OCI-LY7 (cell line): ENCODE measurements around the gene CHRNG. TPM values are rescaled to one million over a fixed set of nuclear protein-coding genes. Genes with fewer than 3 reads are reported as not detected.

Experiments used
- BruUV-seq: library from RNA; stranded (reverse); fragments of 400-500 nt; replicated peaks from 2 replicates; lab custom pipeline; 2021; lab: Mats Ljungman, UMichigan
- CTCF ChIA-PET: fragments of 300-600 bp; sonication (Branson Sonifier 250); formaldehyde crosslinking; loops from one replicate; lab custom pipeline; 2022; ENCODE audit warnings: antibody characterized with exemption; ENCODE audit not compliant: unreplicated experiment; lab: Charles Lee
- POLR2A ChIA-PET: fragments of 300-600 bp; sonication (Branson Sonifier 250); formaldehyde crosslinking; loops from one replicate; lab custom pipeline; 2022; ENCODE audit warnings: antibody characterized with exemption; lab: Charles Lee
- DNase-seq: peaks from one replicate; pipeline ENCODE4 v3.0.0-alpha.2; 2015; ENCODE audit warnings: low spot score
- H2AFZ ChIP-seq: fragments of 200-600 bp; sonication (generic), shearing (Covaris generic); 2 replicates; pipeline ENCODE4 v1.6.1; 2014; ENCODE audit warnings: mild to moderate bottlenecking, antibody characterized with exemption, low read length, moderate library complexity
- H3K27ac ChIP-seq: fragments of 200-600 bp; sonication (generic); 2 replicates; pipeline ENCODE4 v1.5.1; 2014; ENCODE audit warnings: mixed run types, low read depth, mild to moderate bottlenecking, moderate library complexity, low read length, inconsistent platforms; ENCODE audit not compliant: poor library complexity, severe bottlenecking
- H3K36me3 ChIP-seq: fragments of 200-600 bp; sonication (generic); 2 replicates; pipeline ENCODE4 v1.6.1; 2014; ENCODE audit warnings: mild to moderate bottlenecking, antibody characterized with exemption, low read length, moderate library complexity, mixed read lengths; ENCODE audit not compliant: insufficient read depth
- H3K4me1 ChIP-seq: fragments of 200-600 bp; sonication (generic); 2 replicates; pipeline ENCODE4 v1.5.1; 2014; ENCODE audit warnings: mild to moderate bottlenecking, low read length; ENCODE audit not compliant: insufficient read depth, poor library complexity, severe bottlenecking
- H3K4me2 ChIP-seq: fragments of 200-600 bp; sonication (generic); 2 replicates; pipeline ENCODE4 v1.6.1; 2014; ENCODE audit warnings: mild to moderate bottlenecking, low read length
- H3K4me3 ChIP-seq: fragments of 200-600 bp; sonication (generic); 2 replicates; pipeline ENCODE4 v1.5.1; 2014; ENCODE audit warnings: mild to moderate bottlenecking, low read depth, low read length; ENCODE audit not compliant: poor library complexity, severe bottlenecking
- H3K79me2 ChIP-seq: fragments of 200-600 bp; sonication (generic); 2 replicates; pipeline ENCODE4 v1.6.1; 2016; ENCODE audit warnings: low read depth, mild to moderate bottlenecking, low read length, moderate library complexity, mixed read lengths; ENCODE audit not compliant: insufficient read depth
- H3K9me2 ChIP-seq: fragments of 200-600 bp; sonication (generic); 2 replicates; pipeline ENCODE4 v1.6.1; 2016; ENCODE audit warnings: mild to moderate bottlenecking, low read length, mixed read lengths; ENCODE audit not compliant: insufficient read depth
- H3K9me3 ChIP-seq: fragments of 200-600 bp; sonication (generic); 2 replicates; pipeline ENCODE4 v1.6.1; 2014; ENCODE audit warnings: mild to moderate bottlenecking, mixed run types, low read length, mixed read lengths
- H4K20me1 ChIP-seq: fragments of 200-600 bp; sonication (generic); 2 replicates; pipeline ENCODE4 v1.6.1; 2014; ENCODE audit warnings: mild to moderate bottlenecking, antibody characterized with exemption, low read length, moderate library complexity, mixed read lengths; ENCODE audit not compliant: insufficient read depth
- EZH2phosphoT487 ChIP-seq: fragments of 200-600 bp; sonication (generic); IDR thresholded peaks from 2 replicates; pipeline ENCODE4 v1.6.1; 2018; ENCODE audit warnings: low read depth, borderline replicate concordance, mild to moderate bottlenecking, mixed run types, antibody characterized with exemption, low read length, moderate library complexity, mixed read lengths
- intact Hi-C: fragments of 100-400 bp; cut with micrococcal nuclease; formaldehyde crosslinking; loops from one replicate; pipeline ENCODE4 v1.10.0; 2022; ENCODE audit not compliant: unreplicated experiment
- total RNA-seq, 2 experiments: library from RNA; depleted of rRNA in 1 of 2; stranded (reverse); fragments of >200 nt in 1 of 2; shearing (Covaris generic) in 1 of 2; gene quantifications; 2 replicates each; pipeline ENCODE4 v1.2.3, GENCODE V29; 2014 to 2022
- TF ChIP-seq, protein P1 (sequence below): fragments of 200-600 bp; sonication (generic); conservative IDR thresholded peaks from 2 replicates; pipeline ENCODE4 v1.5.1; 2014; ENCODE audit warnings: mild to moderate bottlenecking, antibody characterized with exemption, low read length, moderate library complexity, mixed read lengths

CHRNG gene
- total RNA-seq, 2 experiments from 2014 or later, result not detected

DNA sequence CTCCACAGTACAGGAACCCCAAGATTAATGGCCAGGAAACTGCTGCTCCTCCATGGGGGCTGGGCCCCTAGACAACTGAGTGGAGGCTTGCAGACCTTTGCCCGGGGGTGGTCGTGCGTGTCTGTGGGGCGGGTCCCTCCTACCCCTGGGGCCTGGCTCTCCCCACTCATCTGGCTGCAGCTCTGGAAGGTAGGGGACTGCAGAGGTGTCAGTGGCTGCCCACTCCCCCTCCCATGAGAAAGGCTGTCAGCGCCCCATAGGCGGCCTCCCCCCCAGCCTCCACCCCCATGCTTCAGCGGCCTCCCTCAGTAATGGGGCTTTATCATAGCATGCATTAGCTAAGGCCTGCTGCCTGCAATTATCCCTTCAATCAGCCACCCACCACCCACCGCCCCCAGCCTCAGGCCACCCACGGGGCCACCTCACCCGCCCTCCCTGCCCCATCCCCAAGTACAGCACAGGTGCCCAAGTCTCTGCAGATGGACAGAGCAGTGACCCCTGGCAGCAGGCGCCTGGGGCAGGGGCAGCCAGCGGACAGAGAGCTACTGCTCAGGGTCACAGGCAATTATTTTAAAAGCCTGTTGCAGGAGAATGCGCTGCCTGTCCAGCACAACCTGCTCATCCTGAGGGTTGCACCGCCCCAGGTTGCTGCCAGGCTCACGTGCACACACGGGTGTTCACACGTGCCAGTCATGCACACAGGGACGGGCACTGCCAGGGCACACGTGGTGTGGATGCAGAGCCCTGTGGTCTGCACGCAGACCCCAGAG lies 42.8 kb upstream of the CHRNG start:
- no peak overlapping the region for H2AFZ ChIP-seq
- H3K79me2 ChIP-seq, result no peaks in the 10 kb centered on the region
- H3K9me2 ChIP-seq, result no peaks in the 10 kb centered on the region
- intact Hi-C loops, result no loop called here
- ChIA-PET POLR2A (interaction anchor here (0.6 kb wide), 1 partner anchor 127 kb away, joined by 5 read pairs; no protein-coding TSS in a partner anchor), CTCF (no interaction called here)
- H3K36me3 ChIP-seq, result no peaks in the 10 kb centered on the region
- H4K20me1 ChIP-seq, result no peaks in the 10 kb centered on the region
- BruUV-seq, result no TSS peak
- no peaks in the 10 kb centered on the region for H3K9me3 ChIP-seq
- no peak for TF ChIP-seq EZH2phosphoT487
- TF ChIP-seq, protein P1, sequence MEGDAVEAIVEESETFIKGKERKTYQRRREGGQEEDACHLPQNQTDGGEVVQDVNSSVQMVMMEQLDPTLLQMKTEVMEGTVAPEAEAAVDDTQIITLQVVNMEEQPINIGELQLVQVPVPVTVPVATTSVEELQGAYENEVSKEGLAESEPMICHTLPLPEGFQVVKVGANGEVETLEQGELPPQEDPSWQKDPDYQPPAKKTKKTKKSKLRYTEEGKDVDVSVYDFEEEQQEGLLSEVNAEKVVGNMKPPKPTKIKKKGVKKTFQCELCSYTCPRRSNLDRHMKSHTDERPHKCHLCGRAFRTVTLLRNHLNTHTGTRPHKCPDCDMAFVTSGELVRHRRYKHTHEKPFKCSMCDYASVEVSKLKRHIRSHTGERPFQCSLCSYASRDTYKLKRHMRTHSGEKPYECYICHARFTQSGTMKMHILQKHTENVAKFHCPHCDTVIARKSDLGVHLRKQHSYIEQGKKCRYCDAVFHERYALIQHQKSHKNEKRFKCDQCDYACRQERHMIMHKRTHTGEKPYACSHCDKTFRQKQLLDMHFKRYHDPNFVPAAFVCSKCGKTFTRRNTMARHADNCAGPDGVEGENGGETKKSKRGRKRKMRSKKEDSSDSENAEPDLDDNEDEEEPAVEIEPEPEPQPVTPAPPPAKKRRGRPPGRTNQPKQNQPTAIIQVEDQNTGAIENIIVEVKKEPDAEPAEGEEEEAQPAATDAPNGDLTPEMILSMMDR, result no peak
- H3K4me3 ChIP-seq, result no peak overlapping the region
- no peaks in the 10 kb centered on the region for H3K4me1 ChIP-seq
- DNase-seq, result no peak
- H3K27ac ChIP-seq, result no peak overlapping the region
- H3K4me2 ChIP-seq, result no peak overlapping the region

GRCh38 chr2:232497348-232497747 lies 42.1 kb upstream of the CHRNG start:
- Histone ChIP-seq H3K4me1 (no peaks in the 10 kb centered on the region), H3K4me2 (no peak overlapping the region), H3K4me3 (no peak overlapping the region), H4K20me1 (no peaks in the 10 kb centered on the region), H2AFZ (no peak overlapping the region), H3K9me2 (no peaks in the 10 kb centered on the region), H3K9me3 (no peaks in the 10 kb centered on the region), H3K36me3 (no peaks in the 10 kb centered on the region), H3K79me2 (no peaks in the 10 kb centered on the region), H3K27ac (no peak overlapping the region)
- TF ChIP-seq EZH2phosphoT487, result no peak
- TF ChIP-seq, protein P1, result no peak
- intact Hi-C loops, result no loop called here
- POLR2A ChIA-PET, result no interaction called here
- DNase-seq, result no peak
- no TSS peak for BruUV-seq
- CTCF ChIA-PET, result no interaction called here

GRCh38 chr2:232498452-232498851 lies 41.0 kb upstream of the CHRNG start:
- BruUV-seq, result no TSS peak
- POLR2A ChIA-PET, result no interaction called here
- intact Hi-C loops, result no loop called here
- H3K27ac ChIP-seq, result no peak overlapping the region
- H2AFZ ChIP-seq, result no peak overlapping the region
- no peak overlapping the region for H3K4me2 ChIP-seq
- no peaks in the 10 kb centered on the region for H3K79me2 ChIP-seq
- TF ChIP-seq, protein P1, result no peak
- H3K4me3 ChIP-seq, result no peak overlapping the region
- H3K9me3 ChIP-seq, result no peaks in the 10 kb centered on the region
- no peaks in the 10 kb centered on the region for H4K20me1 ChIP-seq
- CTCF ChIA-PET, result interaction anchor here (0.6 kb wide), 2 partner anchors 51 to 76 kb away, joined by 4 to 9 read pairs; no protein-coding TSS in a partner anchor
- no peaks in the 10 kb centered on the region for H3K36me3 ChIP-seq
- H3K4me1 ChIP-seq, result no peaks in the 10 kb centered on the region
- DNase-seq, result no peak
- H3K9me2 ChIP-seq, result no peaks in the 10 kb centered on the region
